ENCODE results near the gene LRP11. TPM values are rescaled to one million over a fixed set of nuclear protein-coding genes. Genes with fewer than 3 reads are reported as not detected.

Gene LRP11
- total and polyA plus RNA-seq, 2 of the 13 experiments (the other 11 are each of a cell fraction or from before 2014, with no cell fraction given), result 32.4 to 48.9 TPM

GRCh38 chr6:149860834-149861602 lies 3.1 kb downstream of the LRP11 start (continued):
- TF ChIP-seq PAXIP1 (CRISPR knock-in tag; conservative IDR thresholded peaks at IDR 0.05) (peak; percentile 93), GABPB1 (CRISPR knock-in tag; IDR thresholded peaks at IDR 0.05) (0 out of 2 replicates have a peak, but pooled peaks have one; percentile 25), ZNF766 (CRISPR knock-in tag; IDR thresholded peaks at IDR 0.05; ENCODE audit: borderline replicate concordance) (0 out of 2 replicates have a peak, but pooled peaks have one; percentile 55), PPARG (CRISPR knock-in tag; conservative IDR thresholded peaks at IDR 0.05) (peak; percentile 92), PHF21A (CRISPR knock-in tag; IDR thresholded peaks at IDR 0.05) (peak; percentile 91), KDM5B (CRISPR knock-in tag; IDR thresholded peaks at IDR 0.05; ENCODE audit: borderline replicate concordance) (peak; percentile 65; the same call in 1 of the 2 replicates), ZNF782 (CRISPR knock-in tag; IDR thresholded peaks at IDR 0.05; ENCODE audit: borderline replicate concordance) (no peak), ZNF143 (CRISPR knock-in tag; IDR thresholded peaks at IDR 0.05) (peak; percentile 12; the same call in 1 of the 2 replicates), ZNF10 (CRISPR knock-in tag; IDR thresholded peaks at IDR 0.05; ENCODE audit: borderline replicate concordance, low read depth) (no peak), MTF1 (CRISPR knock-in tag; IDR thresholded peaks at IDR 0.05) (no peak), ZNF34 (CRISPR knock-in tag; IDR thresholded peaks at IDR 0.05; ENCODE audit: borderline replicate concordance) (no peak), KDM2A (CRISPR knock-in tag; IDR thresholded peaks at IDR 0.05; ENCODE audit: borderline replicate concordance, low read depth) (peak; percentile 20; the same call in 1 of the 2 replicates), ZEB1 (IDR thresholded peaks at IDR 0.05; ENCODE audit: insufficient replicate concordance, low read depth) (no peak), ZNF564 (CRISPR knock-in tag; IDR thresholded peaks at IDR 0.05) (peak; percentile 49; the same call in 1 of the 2 replicates), HNRNPK (IDR thresholded peaks at IDR 0.05; ENCODE audit: low read depth, low read length, poor library complexity, severe bottlenecking) (no peak), SRY (CRISPR knock-in tag; IDR thresholded peaks at IDR 0.05) (peak; percentile 20; the same call in 1 of the 2 replicates), ZNF781 (CRISPR knock-in tag; IDR thresholded peaks at IDR 0.05; ENCODE audit: borderline replicate concordance, not compliant biosample characterization) (peak; percentile 71), RBAK (CRISPR knock-in tag; IDR thresholded peaks at IDR 0.05) (no peak), SALL2 (CRISPR knock-in tag; IDR thresholded peaks at IDR 0.05) (no peak), GLI4 (CRISPR knock-in tag; IDR thresholded peaks at IDR 0.05; ENCODE audit: borderline replicate concordance) (peak; percentile 77; the same call in 1 of the 2 replicates), FOXA3 (CRISPR knock-in tag; IDR thresholded peaks at IDR 0.05) (peak; percentile 98), ZNF768 (CRISPR knock-in tag; IDR thresholded peaks at IDR 0.05) (peak; percentile 55; the same call in 1 of the 2 replicates)
- TF ChIP-seq, protein P1, sequence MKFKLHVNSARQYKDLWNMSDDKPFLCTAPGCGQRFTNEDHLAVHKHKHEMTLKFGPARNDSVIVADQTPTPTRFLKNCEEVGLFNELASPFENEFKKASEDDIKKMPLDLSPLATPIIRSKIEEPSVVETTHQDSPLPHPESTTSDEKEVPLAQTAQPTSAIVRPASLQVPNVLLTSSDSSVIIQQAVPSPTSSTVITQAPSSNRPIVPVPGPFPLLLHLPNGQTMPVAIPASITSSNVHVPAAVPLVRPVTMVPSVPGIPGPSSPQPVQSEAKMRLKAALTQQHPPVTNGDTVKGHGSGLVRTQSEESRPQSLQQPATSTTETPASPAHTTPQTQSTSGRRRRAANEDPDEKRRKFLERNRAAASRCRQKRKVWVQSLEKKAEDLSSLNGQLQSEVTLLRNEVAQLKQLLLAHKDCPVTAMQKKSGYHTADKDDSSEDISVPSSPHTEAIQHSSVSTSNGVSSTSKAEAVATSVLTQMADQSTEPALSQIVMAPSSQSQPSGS (CRISPR knock-in tag; IDR thresholded peaks at IDR 0.05), result peak; percentile 57
- TF ChIP-seq, protein P2, sequence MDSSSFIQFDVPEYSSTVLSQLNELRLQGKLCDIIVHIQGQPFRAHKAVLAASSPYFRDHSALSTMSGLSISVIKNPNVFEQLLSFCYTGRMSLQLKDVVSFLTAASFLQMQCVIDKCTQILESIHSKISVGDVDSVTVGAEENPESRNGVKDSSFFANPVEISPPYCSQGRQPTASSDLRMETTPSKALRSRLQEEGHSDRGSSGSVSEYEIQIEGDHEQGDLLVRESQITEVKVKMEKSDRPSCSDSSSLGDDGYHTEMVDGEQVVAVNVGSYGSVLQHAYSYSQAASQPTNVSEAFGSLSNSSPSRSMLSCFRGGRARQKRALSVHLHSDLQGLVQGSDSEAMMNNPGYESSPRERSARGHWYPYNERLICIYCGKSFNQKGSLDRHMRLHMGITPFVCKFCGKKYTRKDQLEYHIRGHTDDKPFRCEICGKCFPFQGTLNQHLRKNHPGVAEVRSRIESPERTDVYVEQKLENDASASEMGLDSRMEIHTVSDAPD (CRISPR knock-in tag; IDR thresholded peaks at IDR 0.05), result peak; percentile 93; the same call in 1 of the 2 replicates
